NOMO-1 treated with DMSO at 0.1 percent for 48 hours (cell line): ENCODE results near the gene BCKDHB.
A peak's percentile ranks its signal among the peaks of the same experiment; 100 is the strongest.

Experiments
- DNase-seq: peaks from one replicate; lab custom pipeline; 2025; ENCODE audit not compliant: unreplicated experiment; lab: John Stamatoyannopoulos, UW

BCKDHB gene

DNA sequence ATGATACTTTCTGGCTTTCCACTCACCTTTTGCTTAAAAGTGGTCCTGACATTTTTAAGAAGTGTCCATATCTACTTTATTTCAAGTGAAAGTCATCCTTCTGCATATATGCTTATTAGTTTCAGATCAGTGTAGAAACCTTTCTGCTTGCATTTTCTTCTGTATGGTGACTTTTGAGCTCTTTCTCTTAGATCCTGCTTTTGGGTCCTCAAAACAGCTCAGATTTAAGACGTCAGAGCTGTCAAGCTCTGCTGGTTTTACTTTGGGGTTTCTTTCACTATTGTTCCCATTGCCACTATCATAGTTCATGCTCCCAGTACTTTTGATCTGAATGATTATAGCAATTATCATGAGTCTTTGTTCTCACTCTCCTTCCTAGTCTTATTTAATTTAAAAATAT is 41.7 kb downstream of the BCKDHB start:
- no peak for DNase-seq

DNA sequence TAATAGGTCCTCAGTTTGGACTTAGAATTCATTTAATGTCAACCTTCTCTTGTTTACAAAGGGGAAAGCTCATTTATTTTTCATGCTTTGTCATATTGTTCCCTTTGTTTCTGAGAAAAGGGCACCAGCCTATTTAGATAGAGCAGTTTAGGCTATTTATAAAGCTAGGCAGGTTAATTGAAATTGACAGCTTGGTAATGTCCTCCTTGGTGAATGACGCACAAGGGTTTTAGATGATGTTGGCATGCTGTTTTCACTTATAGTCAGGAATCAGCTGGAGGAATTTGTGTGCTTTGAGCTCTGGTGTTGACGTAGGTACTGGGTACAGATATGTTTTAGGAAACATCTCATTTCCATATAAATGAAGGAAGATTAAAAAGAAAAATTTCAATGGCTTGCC is 45.2 kb downstream of the BCKDHB start:
- DNase-seq = no peak

DNA sequence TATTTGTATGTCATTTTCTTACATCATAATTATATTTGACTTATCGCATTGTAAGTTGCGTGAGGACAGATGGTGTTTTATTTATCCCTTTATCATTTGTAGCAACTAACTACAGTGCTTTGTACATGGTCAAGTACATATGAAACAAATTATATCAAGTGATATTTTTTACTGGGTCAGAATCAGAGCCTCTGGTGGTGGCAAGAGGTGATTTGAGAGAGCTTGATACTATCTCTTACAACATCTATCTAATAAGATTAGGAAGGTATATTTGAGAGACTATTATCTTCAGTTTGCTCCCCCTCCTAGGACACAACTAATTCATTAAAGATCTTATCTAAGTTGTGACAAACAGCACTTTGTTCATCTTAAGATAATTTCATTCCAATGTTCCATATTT is 47.7 kb downstream of the BCKDHB start:
- no peak for DNase-seq

DNA sequence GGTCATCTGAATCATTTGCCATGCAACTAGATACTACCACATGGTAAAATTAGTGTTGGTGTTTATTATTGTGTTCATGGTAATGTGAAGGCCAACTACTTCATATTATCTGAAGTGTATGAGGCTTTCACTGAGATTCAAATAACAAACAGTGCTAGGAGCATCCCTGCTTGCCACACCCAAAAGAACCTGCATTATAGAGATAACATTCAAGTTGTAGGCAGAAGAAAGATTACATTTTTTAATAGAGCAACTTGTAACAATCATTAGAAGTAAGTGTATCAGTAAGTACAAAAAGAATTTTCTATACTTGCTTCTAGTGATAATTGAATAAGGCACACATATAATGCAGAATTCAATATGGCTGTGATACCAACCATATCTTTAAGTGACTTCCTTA is 49.8 kb downstream of the BCKDHB start:
- no peak for DNase-seq

DNA sequence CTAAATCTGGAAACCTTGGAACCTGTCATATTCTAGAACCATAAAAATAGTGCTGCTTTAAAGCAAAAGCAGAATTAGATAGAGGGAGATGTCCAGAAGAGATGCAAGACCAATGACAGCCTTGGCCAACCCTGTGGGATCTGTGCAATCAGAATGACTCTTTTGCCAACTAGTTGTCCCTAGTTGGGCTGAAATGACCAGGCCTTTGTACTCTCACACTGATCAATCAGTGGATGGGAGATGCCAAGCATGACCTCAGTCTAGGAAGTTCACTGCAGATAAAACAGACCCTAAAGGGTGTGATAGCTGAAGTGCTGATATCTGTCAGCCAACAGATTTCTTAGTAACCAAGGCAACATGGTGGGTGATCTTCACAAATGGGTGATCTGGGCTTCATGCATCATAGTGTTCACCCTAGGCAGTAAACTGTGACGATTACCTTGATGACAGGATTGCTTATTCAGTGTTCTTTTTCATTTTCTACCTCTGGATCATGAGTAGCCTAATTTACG is 52.1 kb downstream of the BCKDHB start:
- DNase-seq = no peak

DNA sequence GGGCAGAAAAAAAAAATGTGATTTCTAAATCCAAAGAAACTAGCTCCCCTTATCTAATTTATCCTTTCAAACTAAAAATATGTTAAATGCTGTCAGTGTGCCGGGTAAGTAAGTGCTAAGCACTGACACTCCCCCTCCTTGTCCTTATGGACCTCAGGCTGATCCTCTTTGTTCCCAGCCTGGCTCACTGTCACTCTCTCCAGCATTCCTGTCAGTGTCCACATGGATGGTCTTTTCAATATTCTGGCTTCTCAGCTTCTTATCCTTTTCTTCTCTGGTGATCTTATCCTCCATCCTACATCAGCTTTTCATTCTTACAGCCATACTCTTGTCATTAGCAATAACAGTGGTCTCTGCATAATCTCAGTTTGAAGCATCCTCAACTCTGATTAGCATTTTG is 55.0 kb downstream of the BCKDHB start:
- no peak for DNase-seq

DNA sequence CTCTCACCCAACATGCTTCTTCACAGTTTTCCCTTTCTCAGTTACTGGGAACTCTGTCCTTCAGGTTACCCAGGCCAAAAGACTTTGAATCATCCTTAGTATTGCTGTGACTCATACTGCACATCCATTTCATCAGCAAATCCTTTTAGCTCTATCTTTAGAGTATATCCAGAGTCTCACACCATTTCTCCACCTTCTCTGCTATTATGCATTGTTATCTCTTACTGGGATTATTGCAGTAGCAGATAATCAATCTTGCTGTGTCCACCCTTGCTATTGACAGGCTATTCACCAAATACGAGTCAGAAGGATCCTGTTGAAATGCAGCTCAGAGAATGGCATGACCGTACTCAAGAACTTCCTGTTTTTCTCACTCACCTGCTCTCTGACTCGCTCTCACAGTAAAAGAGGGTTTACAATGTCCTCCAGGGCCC is 57.3 kb downstream of the BCKDHB start:
- DNase-seq = peak; percentile 58

DNA sequence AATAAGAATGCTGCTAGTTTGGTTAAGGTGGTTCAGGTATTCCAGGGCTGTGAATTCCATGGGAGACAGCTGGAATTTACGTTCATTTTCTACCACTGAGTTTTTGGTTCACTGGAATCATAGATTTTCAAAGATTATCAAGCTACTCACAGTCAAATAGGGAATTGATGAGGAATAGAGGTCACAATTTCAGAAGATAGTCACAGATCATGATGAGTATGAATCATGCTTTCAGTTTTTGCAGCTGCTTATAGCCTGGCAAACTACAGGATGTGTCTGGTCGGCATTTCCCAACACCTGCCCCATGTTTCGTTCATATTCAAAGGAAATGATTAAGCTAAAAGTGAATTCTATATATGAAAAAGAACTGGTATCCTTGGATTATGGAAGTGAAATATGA is 58.7 kb downstream of the BCKDHB start:
- peak; percentile 74 for DNase-seq

DNA sequence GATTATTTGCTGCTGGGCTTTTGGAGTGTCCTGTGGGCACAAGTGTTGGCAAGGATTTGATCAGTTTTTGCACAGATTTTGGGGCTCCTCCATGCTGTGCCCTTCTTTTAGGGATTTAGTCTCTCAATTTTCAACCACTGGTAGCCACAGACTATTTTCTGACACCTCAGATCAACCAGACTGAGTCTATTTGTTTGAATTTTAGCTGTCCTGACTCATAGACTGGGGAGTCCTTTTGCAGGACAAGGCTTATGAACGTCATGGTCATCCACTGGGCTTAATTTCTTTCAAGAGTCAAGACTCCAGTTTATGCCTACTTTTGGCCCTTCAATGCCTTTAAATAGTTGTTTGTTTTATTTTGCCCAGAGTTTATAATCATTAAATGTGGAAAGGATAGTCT is 59.3 kb downstream of the BCKDHB start:
- DNase-seq = no peak

DNA sequence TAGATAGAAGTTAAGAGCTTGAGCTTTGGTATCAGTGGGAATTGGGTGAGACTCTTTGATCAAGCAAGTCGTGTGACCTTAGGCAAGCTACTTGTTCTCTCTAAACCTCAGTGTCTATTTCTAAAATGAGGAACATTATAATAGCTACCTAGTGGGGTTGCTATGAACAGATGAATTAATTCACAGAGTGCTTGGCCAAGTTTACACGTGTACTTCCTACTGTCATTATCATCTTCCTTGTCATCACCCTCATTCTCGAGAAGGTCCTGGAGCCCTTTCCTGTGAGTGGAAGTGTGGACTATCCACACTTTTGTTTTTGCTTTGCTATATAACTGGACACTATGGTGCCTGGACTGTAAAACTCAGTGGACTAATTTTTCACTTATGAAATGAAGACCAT is 64.0 kb downstream of the BCKDHB start:
- DNase-seq = peak; percentile 42

DNA sequence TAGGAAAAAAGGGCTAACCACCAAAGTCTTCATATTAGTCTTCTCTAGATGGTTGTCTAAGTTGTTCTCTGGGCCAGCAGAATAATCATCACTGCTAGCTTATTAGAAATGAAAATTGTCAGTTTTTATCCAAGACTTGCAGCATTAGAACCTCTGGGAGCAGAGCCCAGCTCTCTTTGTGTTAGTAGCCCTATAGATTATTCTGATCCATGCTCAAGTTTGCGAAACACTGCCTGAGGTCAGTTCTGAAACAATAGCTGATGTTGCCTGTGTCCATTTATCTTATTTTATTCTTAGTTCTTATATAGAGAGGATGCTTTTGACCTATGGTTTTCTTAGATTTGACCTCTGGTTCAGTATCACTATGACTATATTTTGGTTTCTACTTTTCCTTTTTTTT is 66.9 kb downstream of the BCKDHB start:
- no peak for DNase-seq

DNA sequence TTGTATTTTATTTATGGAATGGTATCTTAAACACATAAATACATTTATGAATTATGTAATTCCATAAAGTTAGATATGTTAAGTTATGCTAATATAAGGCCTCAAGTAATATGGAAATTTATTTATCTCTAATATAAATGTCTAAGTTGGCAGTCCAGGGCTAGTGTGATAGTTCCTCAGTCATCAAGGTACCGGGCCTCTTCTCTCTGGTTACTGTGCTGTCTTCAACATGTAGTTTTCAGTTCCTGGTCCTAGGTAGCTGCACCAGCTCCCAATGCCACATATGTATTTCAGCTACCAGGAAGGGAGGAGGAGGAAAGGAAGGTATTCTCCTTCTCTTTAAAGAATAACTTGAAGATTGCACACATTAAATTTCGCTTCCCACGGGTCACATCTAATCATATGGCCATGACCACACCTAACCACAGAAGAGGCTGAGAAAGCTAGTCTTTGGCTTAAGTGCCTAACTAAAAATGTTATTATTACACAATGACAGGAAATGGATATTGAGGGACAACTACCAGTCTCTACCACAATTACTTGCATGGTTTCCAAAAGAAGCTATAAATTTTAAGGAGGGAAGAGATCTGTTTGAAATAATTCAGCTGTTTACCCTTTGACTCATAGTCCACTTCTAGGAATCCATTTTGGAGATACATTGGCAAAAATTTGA is 68.6 kb downstream of the BCKDHB start:
- DNase-seq = peak; percentile 93

DNA sequence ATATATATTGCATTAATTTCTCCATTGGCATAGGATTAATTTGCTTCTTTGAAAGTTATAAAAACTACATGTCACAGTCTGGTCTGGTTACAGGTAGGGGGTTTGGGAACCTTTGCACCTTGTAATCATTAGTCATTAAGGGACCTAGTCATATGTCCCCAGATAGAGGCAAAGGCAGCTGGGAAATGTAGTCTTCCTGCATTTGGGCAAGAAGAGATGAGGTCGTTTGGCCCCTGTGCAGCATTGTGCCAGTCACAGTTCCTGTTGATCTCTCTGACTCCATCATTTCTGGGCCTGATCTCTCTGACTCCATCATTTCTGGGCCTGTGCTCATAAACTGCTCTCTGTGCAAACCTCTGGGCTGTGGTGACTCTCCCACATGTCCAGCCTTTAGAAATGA is 73.2 kb downstream of the BCKDHB start:
- DNase-seq = no peak

DNA sequence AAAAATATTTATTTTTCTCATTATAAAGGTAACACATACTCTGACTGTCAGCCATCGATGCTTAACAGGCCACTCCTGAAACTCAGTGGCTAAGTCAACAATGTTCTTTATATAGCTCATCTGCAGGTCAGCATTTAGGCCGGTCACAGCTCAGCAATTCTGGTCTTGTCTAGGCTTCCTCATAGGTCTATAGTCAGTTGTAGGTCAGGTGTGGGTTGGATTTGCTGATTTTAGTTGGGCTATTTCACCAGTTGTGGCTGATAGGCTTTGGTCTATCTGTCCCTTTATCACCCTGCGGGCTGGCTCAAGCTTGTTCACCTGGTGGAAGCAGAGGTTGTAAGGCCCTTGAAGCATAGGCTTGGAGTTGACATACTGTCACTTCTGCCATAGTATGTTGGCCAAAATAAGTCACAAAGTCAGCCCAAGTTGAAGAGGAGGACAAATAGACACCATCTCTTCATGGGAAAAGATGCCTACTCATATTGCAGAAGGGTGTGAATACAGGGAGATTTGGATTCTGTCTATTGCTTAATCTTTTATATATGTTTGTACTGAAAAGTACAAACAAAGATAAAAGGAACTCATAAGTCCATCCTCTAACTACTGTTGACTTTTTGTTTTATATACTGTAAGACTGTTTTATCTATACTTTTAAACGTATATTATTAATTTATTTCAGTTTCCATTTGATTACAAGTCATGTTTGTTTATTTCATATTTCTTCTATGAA is 75.0 kb downstream of the BCKDHB start:
- DNase-seq = no peak

DNA sequence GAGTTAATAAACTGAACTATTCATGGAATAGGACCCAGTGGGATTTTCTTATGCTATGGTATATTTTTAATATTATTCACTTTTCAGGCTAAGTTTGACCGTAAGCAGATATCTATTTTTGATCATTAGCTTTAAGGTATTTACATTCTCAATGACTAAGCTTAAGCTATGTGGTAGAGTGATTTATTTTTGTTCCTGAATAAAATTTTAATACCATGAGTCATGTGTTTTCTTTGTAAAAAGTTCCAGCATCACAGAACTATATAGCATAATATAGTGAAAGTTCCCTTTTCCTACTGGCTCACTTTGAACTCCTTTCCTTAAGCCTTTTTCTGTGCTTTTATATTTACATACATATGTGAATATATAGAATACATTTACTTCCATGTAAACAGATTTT is 75.8 kb downstream of the BCKDHB start:
- no peak for DNase-seq

DNA sequence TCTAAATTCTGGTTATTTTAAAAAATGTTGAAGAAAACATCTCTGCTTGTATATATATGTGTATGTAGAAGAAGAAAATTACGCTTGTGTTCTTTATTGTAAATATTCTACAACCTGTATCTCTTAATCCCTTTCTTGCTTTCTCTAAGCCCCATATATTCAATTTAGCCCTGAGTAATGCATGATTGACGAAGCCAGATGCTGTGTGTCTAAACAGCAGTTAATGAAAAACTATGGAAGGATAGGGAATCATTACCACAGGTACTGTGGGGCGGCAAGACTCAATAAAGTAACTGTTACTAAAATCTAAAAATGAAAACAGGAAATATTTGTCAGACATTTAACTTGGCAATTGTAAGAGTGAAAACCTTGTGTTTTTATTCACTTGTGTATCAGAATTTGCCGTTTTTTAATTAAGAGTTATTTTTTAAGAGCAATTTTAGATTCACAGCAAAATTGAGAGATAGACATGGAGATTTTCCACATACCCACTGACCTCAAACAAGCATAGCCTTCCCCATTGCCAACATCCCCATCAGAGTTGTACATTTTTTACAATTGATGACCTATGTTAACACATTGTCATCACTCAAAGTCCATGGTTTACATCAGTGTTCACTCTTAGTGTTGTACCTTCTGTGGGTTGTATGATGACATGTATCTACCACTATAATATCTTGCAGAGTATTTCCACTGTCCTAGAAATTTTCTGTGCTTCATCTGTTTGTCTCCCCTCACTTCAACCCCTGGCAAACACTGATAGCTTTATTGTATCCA is 76.7 kb downstream of the BCKDHB start:
- no peak for DNase-seq

DNA sequence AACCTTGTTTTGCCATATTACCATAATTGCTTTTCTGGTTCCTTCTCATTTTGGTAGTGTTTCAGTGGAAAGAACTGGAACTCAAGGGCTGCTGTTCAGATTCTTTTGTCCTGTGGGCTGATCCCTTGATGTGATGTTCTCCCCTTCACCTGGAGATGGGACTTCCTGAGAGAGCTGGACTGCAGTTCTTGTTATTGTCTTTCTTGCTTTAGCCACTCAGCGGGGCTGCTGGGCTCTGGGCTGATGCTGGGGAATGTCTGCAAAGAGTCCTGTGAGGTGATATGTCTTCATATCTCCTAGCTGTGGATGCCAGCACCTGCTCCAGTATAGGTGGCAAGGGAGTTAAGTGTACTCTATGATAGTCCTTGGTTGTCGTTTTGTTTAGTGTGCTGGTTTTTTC is 79.0 kb downstream of the BCKDHB start:
- DNase-seq = no peak

DNA sequence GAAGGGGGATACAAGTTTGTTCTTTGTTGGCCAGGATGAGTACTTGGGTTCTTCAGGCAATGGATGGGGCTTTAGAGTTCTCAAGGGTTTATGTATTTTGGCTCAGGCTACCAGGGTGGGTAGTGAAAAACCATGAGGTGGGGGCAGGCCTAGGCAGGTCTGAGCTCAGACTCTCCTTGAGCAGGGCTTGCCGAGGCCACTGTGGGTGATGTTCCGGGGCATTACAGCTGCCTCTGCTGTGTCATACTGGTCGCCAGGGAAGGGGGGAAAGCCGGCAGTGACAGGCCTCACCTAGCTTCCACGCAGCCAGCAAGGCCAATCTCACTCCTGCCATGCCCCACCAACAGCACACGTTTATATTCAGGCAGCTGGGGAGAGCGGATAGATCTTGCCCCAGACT is 79.6 kb downstream of the BCKDHB start:
- DNase-seq = no peak

DNA sequence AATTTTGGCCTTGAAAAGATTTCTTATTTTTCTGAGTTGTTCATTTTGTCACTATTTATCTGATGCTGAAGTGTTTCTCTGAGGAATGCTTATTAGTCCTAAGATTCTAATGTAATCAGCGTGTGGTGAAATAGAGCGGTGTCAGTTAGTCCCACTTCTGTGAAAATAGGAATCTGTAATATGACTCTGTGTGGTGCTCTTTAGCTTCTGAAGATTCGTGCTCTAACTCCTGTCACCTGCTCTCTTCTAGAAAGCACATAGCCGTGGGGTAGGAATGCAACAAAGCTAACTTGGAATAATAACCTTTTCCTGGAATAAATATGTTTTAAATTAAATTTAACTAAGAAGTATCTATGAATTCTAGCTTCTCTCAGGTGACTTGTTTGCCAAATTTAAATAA is 90.4 kb downstream of the BCKDHB start:
- DNase-seq = no peak

DNA sequence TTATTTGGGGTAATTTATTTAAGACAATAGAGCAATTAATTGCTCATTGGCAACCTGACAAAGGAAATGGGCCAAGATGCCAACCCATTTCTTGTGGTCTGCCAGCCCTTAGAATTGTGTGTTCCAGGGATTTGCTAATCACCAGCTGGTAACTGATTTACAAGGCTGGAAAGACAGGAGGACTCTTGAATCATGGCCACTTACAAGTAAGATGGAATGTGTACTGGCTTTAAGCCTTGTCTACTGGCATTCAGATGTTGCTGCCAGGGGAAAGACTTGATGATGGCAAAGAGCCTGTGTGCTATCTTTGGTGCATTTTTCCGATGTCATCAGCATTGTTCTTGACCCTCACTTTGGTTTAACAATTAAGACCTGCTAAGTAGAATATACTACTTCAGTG is 91.0 kb downstream of the BCKDHB start:
- DNase-seq = no peak

DNA sequence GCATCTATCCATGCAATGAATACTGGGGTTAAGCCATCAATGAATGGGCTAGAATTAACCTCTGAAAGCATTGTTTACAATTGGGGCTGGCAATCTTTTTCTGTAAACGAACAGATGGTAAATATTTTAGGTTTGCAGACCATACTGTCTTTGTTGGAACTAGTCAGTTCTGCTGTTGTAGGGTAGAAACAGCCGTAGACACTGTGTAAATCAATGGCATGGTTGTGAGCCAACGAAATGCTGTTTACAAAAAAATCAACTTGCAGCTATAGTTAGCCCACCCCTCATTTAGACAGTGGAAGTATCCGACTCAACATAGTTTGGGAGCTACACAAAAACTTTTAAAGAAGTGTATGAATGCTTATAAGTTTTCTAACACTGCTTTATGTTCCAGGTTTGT is 91.5 kb downstream of the BCKDHB start:
- DNase-seq = no peak

DNA sequence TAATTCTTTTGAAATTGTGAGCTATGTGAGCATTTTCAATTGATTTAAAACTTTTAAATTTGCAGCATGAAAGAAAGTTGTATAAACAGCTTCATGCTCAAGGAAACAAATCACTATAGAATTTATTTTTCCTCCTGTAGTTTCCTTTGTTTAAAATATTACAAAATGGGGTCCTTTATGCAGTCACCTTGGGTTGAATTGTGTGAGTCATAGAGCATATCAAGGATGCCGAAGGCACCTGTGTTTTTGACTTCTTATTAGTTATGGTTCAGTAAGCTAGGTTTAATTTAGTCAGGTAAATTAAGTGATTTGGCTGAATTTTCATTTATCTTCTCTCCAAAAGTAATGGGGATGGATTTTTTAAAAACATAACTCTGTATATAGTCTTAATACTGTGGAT is 96.8 kb downstream of the BCKDHB start:
- no peak for DNase-seq
